Spinal cord (tissue), 10 donors: ENCODE measurements around the gene GIGYF2. TPM values are rescaled to one million over a fixed set of nuclear protein-coding genes. Genes with fewer than 3 reads are reported as not detected.

ENCODE experiments used
- DNase-seq, 6 donors: peaks; one replicate each; pipeline versions ENCODE4 v3.0.0 to v3.0.0-alpha.2; 2013 to 2015; ENCODE audit warnings: low spot score in 6 of 6, low read depth in 4 of 6
- H3K27ac ChIP-seq: one replicate; pipeline ENCODE4 v1.5.1; 2013; ENCODE audit warnings: low read depth, low read length, control low read depth
- H3K27me3 ChIP-seq: one replicate; pipeline ENCODE4 v1.6.1; 2013; ENCODE audit warnings: low read length; ENCODE audit not compliant: control insufficient read depth, insufficient read depth
- H3K36me3 ChIP-seq: one replicate; pipeline ENCODE4 v1.6.1; 2013; ENCODE audit warnings: low read length; ENCODE audit not compliant: control insufficient read depth, insufficient read depth
- H3K4me1 ChIP-seq: one replicate; pipeline ENCODE4 v1.6.1; 2013; ENCODE audit warnings: low read length; ENCODE audit not compliant: control insufficient read depth, insufficient read depth
- H3K4me3 ChIP-seq: one replicate; pipeline ENCODE4 v1.5.1; 2013; ENCODE audit warnings: low read depth, low read length, control low read depth
- H3K9me3 ChIP-seq: one replicate; pipeline ENCODE4 v1.6.1; 2013; ENCODE audit warnings: low read length; ENCODE audit not compliant: control insufficient read depth, insufficient read depth
- WGBS: methylation state at CpG from one replicate; pipeline ENCODE4 v1.1.5; 2013; ENCODE audit warnings: missing lambda C conversion rate; ENCODE audit not compliant: insufficient coverage; 5-methylcytosine and 5-hydroxymethylcytosine counted together
- polyA plus RNA-seq, 2 donors: library from polyadenylated mRNA; unstranded; fragments of 120-200 nt; gene quantifications; one replicate each; pipeline ENCODE4 v1.2.1, GENCODE V29; 2013; ENCODE audit not compliant: insufficient read length in 2 of 2
- total RNA-seq, 2 donors: library from RNA; depleted of rRNA in 1 of 2; stranded (reverse); fragments of 120-200 nt in 1 of 2; fragments of >200 nt in 1 of 2; gene quantifications; one replicate each; pipeline versions ENCODE4 v1.2.3 to v1.2.4, GENCODE V29; 2013 to 2014
- donor health status: healthy.

GIGYF2 gene
- total and polyA plus RNA-seq, 4 donors, result 38.9 to 98.7 (median 65.5) TPM

DNA sequence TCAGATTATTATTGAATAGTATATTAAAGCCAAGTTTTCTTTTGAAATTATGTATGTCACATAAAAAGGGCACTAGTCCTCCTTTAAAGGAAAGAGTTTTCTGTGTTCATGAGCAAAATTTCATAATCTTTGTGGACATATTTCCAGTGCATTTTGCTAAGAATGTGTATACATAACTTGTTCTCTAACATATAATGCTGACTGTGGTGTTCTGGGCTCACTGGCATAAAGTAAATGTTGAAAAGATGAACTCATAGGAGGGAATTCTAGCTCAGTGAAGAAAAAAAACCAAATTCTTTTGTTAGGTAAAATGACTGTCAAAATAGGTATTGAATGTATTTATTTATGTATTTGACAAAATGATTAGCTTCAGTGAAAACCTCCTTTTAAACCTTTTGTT is 73.1 kb downstream of the GIGYF2 start:
- no peak for DNase-seq

DNA sequence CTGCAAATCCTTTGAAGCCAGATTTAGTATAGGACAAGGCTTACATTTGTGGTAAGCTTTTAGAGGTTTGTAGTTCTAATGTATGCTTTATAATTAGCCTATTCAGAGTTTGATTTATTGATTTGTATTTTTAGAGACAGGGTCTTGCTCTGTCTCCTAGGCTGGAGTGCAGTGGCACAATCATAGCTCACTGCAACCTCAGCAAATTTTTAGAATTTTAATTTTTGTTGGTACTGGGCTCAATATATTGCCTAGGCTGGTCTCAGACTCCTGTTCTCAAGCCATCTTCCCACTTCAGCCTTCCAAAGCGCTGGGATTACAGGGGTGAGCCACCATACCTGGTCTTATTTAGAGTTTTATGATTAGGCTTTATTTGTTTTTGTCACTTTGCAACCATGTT is 74.7 kb downstream of the GIGYF2 start:
- Histone ChIP-seq H3K36me3 (no peaks in the 10 kb centered on the region), H3K4me1 (no peaks in the 10 kb centered on the region), H3K4me3 (no peak overlapping the region), H3K27me3 (no peaks in the 10 kb centered on the region), H3K9me3 (no peaks in the 10 kb centered on the region), H3K27ac (no peak overlapping the region)
- no CpG with 5 or more reads among the region's 1 CpG for WGBS
- no peak for DNase-seq

More for the DNA sequence above, 73.1 kb downstream of the GIGYF2 start:
- Histone ChIP-seq H3K27me3 (no peaks in the 10 kb centered on the region), H3K36me3 (no peaks in the 10 kb centered on the region), H3K27ac (no peak overlapping the region), H3K4me3 (no peak overlapping the region), H3K4me1 (no peaks in the 10 kb centered on the region), H3K9me3 (no peaks in the 10 kb centered on the region)

DNA sequence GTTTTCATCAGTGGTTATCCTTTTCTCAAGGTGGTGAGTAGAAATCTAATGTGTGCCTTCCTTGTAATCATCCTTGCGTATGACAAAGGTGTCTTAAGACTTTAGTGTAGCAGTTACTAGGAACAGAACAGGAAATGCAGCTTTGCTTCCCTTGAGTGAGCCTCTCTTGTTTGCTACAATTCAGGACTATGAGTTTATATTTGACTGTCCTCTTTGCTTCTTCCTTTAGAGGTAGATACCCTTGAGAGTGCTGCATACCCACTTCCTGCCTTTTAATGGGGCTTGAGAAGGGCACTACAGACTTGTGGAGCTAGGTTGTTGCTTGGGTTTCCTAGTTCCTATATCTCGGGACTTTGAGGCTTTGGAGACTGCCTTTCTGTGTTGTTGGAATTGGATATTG is 75.4 kb downstream of the GIGYF2 start:
- no CpG with 5 or more reads among the region's 2 CpGs for WGBS
- H3K27me3 ChIP-seq, result no peaks in the 10 kb centered on the region
- H3K36me3 ChIP-seq, result no peaks in the 10 kb centered on the region
- no peak overlapping the region for H3K4me3 ChIP-seq
- H3K4me1 ChIP-seq, result no peaks in the 10 kb centered on the region
- no peak for DNase-seq
- H3K27ac ChIP-seq, result no peak overlapping the region
- H3K9me3 ChIP-seq, result no peaks in the 10 kb centered on the region

DNA sequence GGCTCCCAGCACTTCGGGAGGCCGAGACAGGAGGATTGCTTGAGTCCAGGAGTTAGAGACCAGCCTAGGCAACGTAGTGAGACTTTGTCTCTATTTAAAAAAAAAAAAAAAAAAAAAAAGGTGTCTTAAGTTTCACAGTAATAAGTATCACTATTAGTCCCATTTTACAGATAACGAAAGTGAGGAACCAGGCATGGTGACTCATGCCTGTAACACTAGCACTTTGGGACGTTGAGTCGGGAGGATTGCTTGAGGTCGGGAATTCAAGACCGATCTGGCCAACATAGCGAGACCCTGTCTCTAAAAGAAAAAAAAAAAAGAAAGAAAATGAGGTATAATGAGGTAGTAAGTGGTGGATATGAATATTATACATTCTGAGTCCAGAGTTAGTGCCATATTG is 76.7 kb downstream of the GIGYF2 start:
- Histone ChIP-seq H3K27me3 (no peaks in the 10 kb centered on the region), H3K9me3 (no peaks in the 10 kb centered on the region), H3K4me1 (no peaks in the 10 kb centered on the region), H3K4me3 (no peak overlapping the region), H3K27ac (no peak overlapping the region), H3K36me3 (no peaks in the 10 kb centered on the region)
- DNase-seq, result no peak
- WGBS, result 95% methylated on average over 4 of the region's 9 CpGs

DNA sequence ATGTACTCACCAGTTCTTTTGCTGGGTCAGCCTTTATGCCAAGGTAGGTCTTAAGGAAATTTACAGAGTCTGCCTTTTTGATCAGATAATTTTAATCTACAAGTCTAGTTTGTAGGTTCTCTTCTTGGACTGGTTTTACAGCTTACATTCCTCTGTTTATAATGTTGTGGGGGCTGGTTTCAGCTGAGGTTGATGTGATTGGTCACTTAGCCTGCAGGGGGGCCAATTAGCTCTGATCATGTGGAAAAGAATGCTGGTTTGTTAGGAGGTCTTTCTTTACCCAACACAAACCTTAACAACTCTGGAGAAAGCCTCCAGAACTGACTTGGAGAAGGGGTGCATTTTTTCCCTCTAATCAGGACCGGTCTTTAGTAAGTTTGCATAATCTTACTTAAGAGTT is 79.3 kb downstream of the GIGYF2 start, which contains the start of gene KCNJ13:
Gene KCNJ13 (minus strand): TSS at position 131 of the 400 bp plus-strand sequence. CDS start 5,203 bp downstream, outside the sequence.
- peak in 2 of 6 donors; percentile 2 to 33 for DNase-seq
- H3K27ac ChIP-seq, result peak within 1 kb of the TSS; percentile 59
- no peak within 1 kb of the TSS for H3K4me3 ChIP-seq
- no peaks in the 10 kb centered on the region for H3K27me3 ChIP-seq
- no peaks in the 10 kb centered on the region for H3K36me3 ChIP-seq
- no peaks in the 10 kb centered on the region for H3K4me1 ChIP-seq
- no peaks in the 10 kb centered on the region for H3K9me3 ChIP-seq
- WGBS, result no CpG with 5 or more reads among the region's 1 CpG

DNA sequence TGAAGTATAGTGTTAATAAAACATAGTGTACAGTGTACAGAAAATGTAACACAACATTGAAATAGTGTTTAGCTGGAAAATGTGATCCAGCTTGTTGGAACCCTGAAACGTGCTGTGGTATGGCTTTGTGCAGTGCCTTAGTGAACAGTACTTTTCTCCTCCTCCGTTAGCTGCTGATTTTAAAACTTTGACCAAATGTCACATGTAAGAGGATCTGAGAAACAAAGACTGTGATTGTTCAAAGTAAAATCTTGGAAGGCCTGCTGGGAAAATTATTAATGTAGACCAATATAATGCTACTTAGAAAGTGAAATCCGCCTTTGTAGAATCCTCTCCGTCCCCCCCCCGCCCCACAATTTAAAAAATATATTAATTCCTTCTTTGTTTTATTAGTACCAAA is 80.1 kb downstream of the GIGYF2 start:
- H3K27me3 ChIP-seq, result no peaks in the 10 kb centered on the region
- WGBS, result 80% methylated on average over 1 of the region's 5 CpGs
- no peaks in the 10 kb centered on the region for H3K4me1 ChIP-seq
- H3K4me3 ChIP-seq, result no peak overlapping the region
- H3K9me3 ChIP-seq, result no peaks in the 10 kb centered on the region
- peak overlapping the region; percentile 59 for H3K27ac ChIP-seq
- H3K36me3 ChIP-seq, result no peaks in the 10 kb centered on the region
- DNase-seq, result peak in 1 of 6 donors; percentile 16

DNA sequence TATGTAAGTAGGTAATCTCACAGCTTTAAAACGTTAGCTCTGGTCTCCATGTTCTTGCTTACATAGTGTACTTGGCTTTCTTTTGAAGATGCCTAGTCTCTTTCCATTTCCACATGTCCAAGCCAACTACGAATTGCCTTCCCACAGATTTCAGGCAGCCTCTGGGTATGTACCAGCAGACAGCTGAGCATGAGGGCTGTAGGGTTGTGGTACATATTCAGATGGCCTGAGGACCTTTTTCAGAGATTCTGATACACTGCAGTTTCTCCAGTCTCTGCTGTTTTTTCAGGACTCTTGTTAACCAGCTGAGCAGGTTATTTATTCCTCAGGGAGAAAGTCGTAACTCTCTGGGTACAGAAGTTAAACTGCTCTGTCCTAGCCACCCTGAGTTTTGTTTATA is 82.3 kb downstream of the GIGYF2 start:
- H3K9me3 ChIP-seq, result no peaks in the 10 kb centered on the region
- H3K4me1 ChIP-seq, result no peaks in the 10 kb centered on the region
- no peak overlapping the region for H3K4me3 ChIP-seq
- DNase-seq, result peak in 1 of 6 donors; percentile 8
- no peak overlapping the region for H3K27ac ChIP-seq
- no CpG with 5 or more reads among the region's 3 CpGs for WGBS
- H3K27me3 ChIP-seq, result no peaks in the 10 kb centered on the region
- no peaks in the 10 kb centered on the region for H3K36me3 ChIP-seq

DNA sequence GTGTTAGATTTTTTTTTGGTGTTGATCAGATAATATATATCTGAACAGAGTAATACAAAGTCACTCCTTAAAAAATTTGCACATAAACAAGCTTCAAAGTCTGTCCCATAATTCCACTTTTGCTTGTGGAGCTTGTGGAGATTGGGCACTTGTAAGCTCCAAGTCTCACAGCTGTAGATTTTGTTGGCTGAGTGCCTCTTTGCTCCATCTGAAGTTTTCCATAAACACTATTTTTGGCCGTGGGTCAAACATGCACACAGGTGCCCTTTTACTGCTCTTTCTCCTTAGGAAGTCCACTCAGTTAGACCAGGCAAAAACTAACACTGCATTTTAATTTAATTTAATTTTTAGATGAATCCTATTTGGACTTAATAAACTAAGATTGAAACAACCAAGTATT is 82.8 kb downstream of the GIGYF2 start:
- no CpG with 5 or more reads among the region's 1 CpG for WGBS
- DNase-seq, result peak in 2 of 6 donors; percentile 2 to 68

DNA sequence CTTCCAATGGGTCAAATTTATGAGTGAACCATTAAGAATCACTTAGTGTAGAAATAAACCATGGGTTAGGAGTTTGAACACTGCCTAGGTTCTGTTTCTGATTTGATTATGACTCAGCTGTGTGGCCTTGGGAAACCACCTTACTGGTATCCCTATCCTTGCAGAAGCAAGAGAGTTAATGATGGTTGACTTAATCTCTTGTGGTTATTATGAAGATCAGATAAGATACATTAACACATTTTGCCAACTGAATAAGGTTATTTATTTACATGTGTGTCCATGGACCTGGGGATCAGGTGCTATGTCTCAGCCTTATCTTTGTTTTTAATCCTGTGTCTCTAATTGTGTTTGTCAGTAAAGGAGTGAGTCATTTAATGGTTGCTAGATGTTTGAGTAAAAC is 84.6 kb downstream of the GIGYF2 start:
- H3K36me3 ChIP-seq, result no peaks in the 10 kb centered on the region
- no peaks in the 10 kb centered on the region for H3K27me3 ChIP-seq
- H3K4me3 ChIP-seq, result no peak overlapping the region
- no peak for DNase-seq
- no peaks in the 10 kb centered on the region for H3K9me3 ChIP-seq
- no peak overlapping the region for H3K27ac ChIP-seq
- H3K4me1 ChIP-seq, result no peaks in the 10 kb centered on the region

More for the DNA sequence above, 82.8 kb downstream of the GIGYF2 start:
- Histone ChIP-seq H3K9me3 (no peaks in the 10 kb centered on the region), H3K4me1 (no peaks in the 10 kb centered on the region), H3K36me3 (no peaks in the 10 kb centered on the region), H3K27me3 (no peaks in the 10 kb centered on the region), H3K4me3 (no peak overlapping the region), H3K27ac (no peak overlapping the region)

DNA sequence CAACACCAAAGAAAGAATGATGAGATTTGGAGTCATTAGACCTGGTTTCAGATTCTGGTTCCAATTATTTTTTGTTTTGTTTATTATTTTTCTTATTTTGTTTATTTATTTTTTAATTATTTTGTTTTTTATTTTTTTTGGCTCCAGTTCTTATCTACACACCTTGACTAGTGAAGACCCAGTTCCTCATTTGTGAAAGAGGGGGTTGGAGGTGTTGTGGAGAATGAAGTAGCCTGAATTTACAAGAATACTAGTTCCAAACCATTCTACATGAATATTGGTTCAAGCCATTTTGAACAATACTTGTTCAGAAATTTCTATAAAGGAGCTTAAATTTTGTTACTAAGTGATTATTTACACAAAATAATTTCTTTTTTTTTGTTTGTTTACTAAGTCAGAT is 86.1 kb downstream of the GIGYF2 start:
- no peaks in the 10 kb centered on the region for H3K9me3 ChIP-seq
- DNase-seq, result no peak
- H3K4me3 ChIP-seq, result no peak overlapping the region
- no peaks in the 10 kb centered on the region for H3K4me1 ChIP-seq
- H3K27me3 ChIP-seq, result no peaks in the 10 kb centered on the region
- no peaks in the 10 kb centered on the region for H3K36me3 ChIP-seq
- H3K27ac ChIP-seq, result no peak overlapping the region
